Measurements from ENCODE around the gene TPK1.

Gene TPK1

GRCh38 chr7:144568233-144568632, 267.6 kb downstream of the TPK1 start:
- H3K4me3 ChIP-seq (ENCODE audit: low read depth, low read length): no peak overlapping the region
- TF ChIP-seq, protein P1, sequence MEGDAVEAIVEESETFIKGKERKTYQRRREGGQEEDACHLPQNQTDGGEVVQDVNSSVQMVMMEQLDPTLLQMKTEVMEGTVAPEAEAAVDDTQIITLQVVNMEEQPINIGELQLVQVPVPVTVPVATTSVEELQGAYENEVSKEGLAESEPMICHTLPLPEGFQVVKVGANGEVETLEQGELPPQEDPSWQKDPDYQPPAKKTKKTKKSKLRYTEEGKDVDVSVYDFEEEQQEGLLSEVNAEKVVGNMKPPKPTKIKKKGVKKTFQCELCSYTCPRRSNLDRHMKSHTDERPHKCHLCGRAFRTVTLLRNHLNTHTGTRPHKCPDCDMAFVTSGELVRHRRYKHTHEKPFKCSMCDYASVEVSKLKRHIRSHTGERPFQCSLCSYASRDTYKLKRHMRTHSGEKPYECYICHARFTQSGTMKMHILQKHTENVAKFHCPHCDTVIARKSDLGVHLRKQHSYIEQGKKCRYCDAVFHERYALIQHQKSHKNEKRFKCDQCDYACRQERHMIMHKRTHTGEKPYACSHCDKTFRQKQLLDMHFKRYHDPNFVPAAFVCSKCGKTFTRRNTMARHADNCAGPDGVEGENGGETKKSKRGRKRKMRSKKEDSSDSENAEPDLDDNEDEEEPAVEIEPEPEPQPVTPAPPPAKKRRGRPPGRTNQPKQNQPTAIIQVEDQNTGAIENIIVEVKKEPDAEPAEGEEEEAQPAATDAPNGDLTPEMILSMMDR (IDR thresholded peaks at IDR 0.05; ENCODE audit: control insufficient read depth, extremely low read depth, insufficient read depth): no peak
- DNase-seq (ENCODE audit: low read depth): no peak

DNA sequence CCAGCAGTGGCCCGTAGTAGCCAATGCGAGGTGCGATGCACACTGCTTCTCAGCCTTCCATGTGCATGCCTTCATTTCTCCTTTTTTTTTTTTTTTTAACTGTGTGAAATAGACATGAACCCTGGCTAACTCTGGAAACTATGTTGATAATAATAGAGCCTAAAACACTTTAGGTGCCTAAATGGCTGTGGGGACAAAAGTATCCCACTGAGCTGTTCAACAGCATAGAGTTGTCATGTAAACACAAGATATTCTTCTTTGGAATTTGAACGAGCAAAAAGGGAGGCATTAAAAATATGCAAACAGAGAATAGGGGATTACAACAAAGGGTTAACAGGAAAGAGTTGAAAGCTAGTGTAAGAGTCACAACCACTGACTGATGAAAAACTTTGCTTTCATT, 270.3 kb downstream of the TPK1 start:
- H3K4me3 ChIP-seq (ENCODE audit: low read depth, low read length): no peak overlapping the region
- DNase-seq (ENCODE audit: low read depth): no peak
- TF ChIP-seq, protein P1 (IDR thresholded peaks at IDR 0.05; ENCODE audit: control insufficient read depth, extremely low read depth, insufficient read depth): no peak

DNA sequence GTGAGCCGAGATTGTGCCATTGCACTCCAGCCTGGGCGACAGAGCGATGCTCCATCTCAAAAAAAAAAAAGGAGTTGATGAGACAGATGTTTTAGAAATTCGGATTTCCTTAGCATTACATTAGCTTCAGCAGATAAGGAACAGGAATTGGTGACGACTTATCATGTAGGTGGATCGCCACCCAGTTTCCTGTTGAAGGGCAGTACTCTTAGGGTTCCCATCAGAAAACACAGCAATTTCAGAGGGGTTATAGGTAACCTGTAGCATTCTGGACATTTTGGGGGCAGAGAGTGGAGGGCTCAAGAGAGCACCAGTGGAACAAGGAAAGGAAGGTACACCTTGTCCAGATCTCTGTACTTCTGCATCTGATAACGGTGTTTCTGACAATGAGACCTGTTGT, 286.0 kb downstream of the TPK1 start:
- no peak overlapping the region for H3K4me3 ChIP-seq (ENCODE audit: low read depth, low read length)
- DNase-seq (ENCODE audit: low read depth): no peak
- TF ChIP-seq, protein P1 (IDR thresholded peaks at IDR 0.05; ENCODE audit: control insufficient read depth, extremely low read depth, insufficient read depth): no peak

- TF ChIP-seq, protein P1 (IDR thresholded peaks at IDR 0.05; ENCODE audit: control insufficient read depth, extremely low read depth, insufficient read depth): no peak
- H3K4me3 ChIP-seq (ENCODE audit: low read depth, low read length): no peak overlapping the region
- no peak for DNase-seq (ENCODE audit: low read depth)
Observed at GRCh38 chr7:144548556-144548955, 287.3 kb downstream of the TPK1 start.

GRCh38 chr7:144547888-144548287, 288.0 kb downstream of the TPK1 start:
- no peak for DNase-seq (ENCODE audit: low read depth)
- no peak overlapping the region for H3K4me3 ChIP-seq (ENCODE audit: low read depth, low read length)

GRCh38 chr7:144546782-144547181, 289.1 kb downstream of the TPK1 start:
- TF ChIP-seq, protein P1 (IDR thresholded peaks at IDR 0.05; ENCODE audit: control insufficient read depth, extremely low read depth, insufficient read depth): no peak
- no peak overlapping the region for H3K4me3 ChIP-seq (ENCODE audit: low read depth, low read length)
- DNase-seq (ENCODE audit: low read depth): no peak

More at GRCh38 chr7:144547888-144548287, 288.0 kb downstream of the TPK1 start:
- TF ChIP-seq, protein P1 (IDR thresholded peaks at IDR 0.05; ENCODE audit: control insufficient read depth, extremely low read depth, insufficient read depth): no peak

DNA sequence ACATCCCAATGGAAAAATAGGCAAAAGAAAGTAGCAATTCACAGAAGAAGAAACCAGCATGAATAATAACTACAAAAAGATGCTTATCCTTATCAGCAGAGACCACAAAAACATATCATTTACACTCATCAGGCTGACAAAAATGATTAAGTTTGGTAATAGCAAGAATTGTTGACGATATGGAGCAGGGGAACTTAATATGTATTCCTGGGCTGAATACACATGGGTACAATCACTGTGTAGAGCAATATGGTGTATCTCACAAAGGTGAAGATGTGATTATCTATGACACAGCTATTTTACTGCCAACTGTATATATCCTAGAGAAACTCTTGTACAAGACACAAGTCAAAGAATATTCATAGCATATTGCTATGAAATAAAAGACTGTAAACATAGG, 290.5 kb downstream of the TPK1 start:
- TF ChIP-seq, protein P1 (IDR thresholded peaks at IDR 0.05; ENCODE audit: control insufficient read depth, extremely low read depth, insufficient read depth): no peak
- H3K4me3 ChIP-seq (ENCODE audit: low read depth, low read length): no peak overlapping the region
- no peak for DNase-seq (ENCODE audit: low read depth)
